Bronchus fibroblast of lung (primary cell): ENCODE measurements around the gene TRPV6. TPM values are rescaled to one million over a fixed set of nuclear protein-coding genes. Genes with fewer than 3 reads are reported as not detected.

ENCODE experiments used
- total RNA-seq: library from RNA; depleted of rRNA; stranded (reverse); fragments of >200 nt; gene quantifications from 2 replicates; pipeline ENCODE4 v1.2.3, GENCODE V29; 2015

Gene TRPV6
- total RNA-seq, result not detected in 2 replicates

GRCh38 chr7:142885311-142886230 lies at the start of gene TRPV6:
TRPV6 (minus strand) TSS chr7:142885745.

GRCh38 chr7:142933624-142934023 lies 48.1 kb upstream of the TRPV6 start, which contains the start of gene TRPV5:
TRPV5 (minus strand) TSS chr7:142933746; CDS start chr7:142933459, 287 bp downstream.

GRCh38 chr7:142854372-142855113 lies 31.0 kb downstream of the TRPV6 start, which contains the start of gene EPHB6:
EPHB6 (plus strand) TSS chr7:142855076; CDS start chr7:142863228, 8,152 bp downstream.

Other genes with a start within 250 kb of the TRPV6 start
- not detected in 2 replicates for gene PRSS1, start 136.3 kb downstream of the TRPV6 start, total RNA-seq
- gene PRSS2, start 114.8 kb downstream of the TRPV6 start, total RNA-seq, result 0.15 and 0.34 TPM in 2 replicates
- gene EPHB6, start 30.7 kb downstream of the TRPV6 start, total RNA-seq, result 6.6 and 7.4 TPM in 2 replicates
- not detected in 2 replicates for gene TRPV5, start 48.0 kb upstream of the TRPV6 start, total RNA-seq
- gene LLCFC1, start 53.7 kb upstream of the TRPV6 start, total RNA-seq, result not detected in 2 replicates
- gene KEL, start 76.6 kb upstream of the TRPV6 start, total RNA-seq, result under 0.01 TPM in 1 of 2 replicates, not detected in the other
- not detected in 2 replicates for gene OR9A2, start 141.4 kb upstream of the TRPV6 start, total RNA-seq
- not detected in 2 replicates for gene OR6V1, start 166.6 kb upstream of the TRPV6 start, total RNA-seq
- gene PIP, start 246.3 kb upstream of the TRPV6 start, total RNA-seq, result not detected in 2 replicates